A549 (cell line): ENCODE measurements around the gene ARFGAP2. TPM values are rescaled to one million over a fixed set of nuclear protein-coding genes. Genes with fewer than 3 reads are reported as not detected.

Experiments used
- ATAC-seq, 2 experiments: fragments of 200-7000 bp in 1 of 2; fragments of >200 bp in 1 of 2; cut with Nextera tagmentation in 1 of 2; cut with Tn5 transposase in 1 of 2; 3 replicates each; pipeline versions ENCODE4 v1.8.0 to v1.9.1; 2018 to 2020; ENCODE audit warnings: mild to moderate bottlenecking in 1 of 2, moderate library complexity in 1 of 2
- CTCF ChIA-PET: fragments of 300-600 bp; sonication (Branson Sonifier 250); formaldehyde crosslinking; extraction: SDS; loops from one replicate; lab custom pipeline; 2021; ENCODE audit warnings: antibody characterized with exemption, inconsistent platforms; lab: Yijun Ruan, JAX
- POLR2A ChIA-PET: fragments of 350-600 bp; formaldehyde crosslinking; extraction: SDS; loops from one replicate; lab custom pipeline; 2021; ENCODE audit warnings: antibody characterized with exemption, inconsistent platforms; lab: Yijun Ruan, JAX
- DNase-seq, 2 experiments: peaks; one replicate each; pipeline versions ENCODE4 v3.0.0 to v3.0.0-alpha.2; 2011 to 2016; ENCODE audit warnings: low read depth in 1 of 2, low spot score in 1 of 2
- FAIRE-seq: peaks from 2 replicates; lab custom pipeline; 2011; peaks lifted over from hg19 to GRCh38; lab: Jason Lieb, UNC
- H3K27ac ChIP-seq, 2 experiments: fragments of >200 bp; sonication (Bioruptor Twin); formaldehyde crosslinking; 3 replicates each; pipeline ENCODE4 v1.5.1; 2016 to 2017
- H3K4me1 ChIP-seq: fragments of >200 bp; sonication (Bioruptor Twin); formaldehyde crosslinking; 3 replicates; pipeline ENCODE4 v1.6.1; 2016
- H3K4me2 ChIP-seq: fragments of >200 bp; sonication (Bioruptor Twin); formaldehyde crosslinking; 3 replicates; pipeline ENCODE4 v1.6.1; 2016
- H3K4me3 ChIP-seq: fragments of >200 bp; sonication (Bioruptor Twin); formaldehyde crosslinking; 3 replicates; pipeline ENCODE4 v1.5.1; 2016
- H3K9me3 ChIP-seq: fragments of >200 bp; sonication (Bioruptor Twin); formaldehyde crosslinking; 3 replicates; pipeline ENCODE4 v1.6.1; 2016
- BHLHE40 ChIP-seq: IDR thresholded peaks from 2 replicates; pipeline ENCODE4 v1.6.1; 2012; ENCODE audit warnings: low read depth, low read length, inconsistent platforms
- CBX2 ChIP-seq: fragments of 200-600 bp; sonication (generic); IDR thresholded peaks from 2 replicates; pipeline ENCODE4 v1.6.1; 2016; ENCODE audit warnings: low read depth, mild to moderate bottlenecking, borderline replicate concordance
- CEBPB ChIP-seq, 2 experiments: fragments of >200 bp in 1 of 2; sonication (Bioruptor Twin) in 1 of 2; formaldehyde crosslinking in 1 of 2; IDR thresholded peaks; 2 replicates each; pipeline ENCODE4 v1.6.1; 2012 to 2016
- CHD2 ChIP-seq: fragments of 150-350 bp; IDR thresholded peaks from 2 replicates; pipeline ENCODE4 v1.6.1; 2014; ENCODE audit warnings: low read length; ENCODE audit not compliant: partially characterized antibody
- EP300 ChIP-seq, 2 experiments: fragments of >200 bp; sonication (Bioruptor Twin); formaldehyde crosslinking; IDR thresholded peaks; 2 replicates in 1 of 2; 3 replicates in 1 of 2; pipeline ENCODE4 v1.6.1; 2016 to 2017
- ESRRA ChIP-seq: fragments of 150-350 bp; IDR thresholded peaks from 2 replicates; pipeline ENCODE4 v1.6.1; 2014; ENCODE audit warnings: mild to moderate bottlenecking, low read length, borderline replicate concordance
- FOSB ChIP-seq: fragments of 250-450 bp; sonication (Bioruptor Pico); IDR thresholded peaks from 2 replicates; pipeline ENCODE4 v1.5.0; 2020; ENCODE audit warnings: mild to moderate bottlenecking, moderate library complexity
- FOSL2 ChIP-seq, 2 experiments: fragments of 450-650 bp in 1 of 2; fragments of >200 bp in 1 of 2; sonication (Bioruptor Twin) in 1 of 2; formaldehyde crosslinking; IDR thresholded peaks; 2 replicates each; pipeline versions ENCODE4 v1.5.0 to v1.6.1; 2016 to 2020; ENCODE audit warnings: mild to moderate bottlenecking in 1 of 2, moderate library complexity in 1 of 2
- FOXS1 ChIP-seq: fragments of 250-450 bp; sonication (Bioruptor Pico); IDR thresholded peaks from 2 replicates; pipeline ENCODE4 v1.5.0; 2020; ENCODE audit warnings: mild to moderate bottlenecking, moderate library complexity
- GATA3 ChIP-seq: IDR thresholded peaks from 2 replicates; pipeline ENCODE4 v1.6.1; 2012; ENCODE audit warnings: borderline replicate concordance
- HDAC2 ChIP-seq: fragments of 200-600 bp; sonication (generic); IDR thresholded peaks from 2 replicates; pipeline ENCODE4 v1.6.1; 2016
- HEYL ChIP-seq: fragments of 250-450 bp; sonication (Bioruptor Pico); IDR thresholded peaks from 2 replicates; pipeline ENCODE4 v1.8.0; 2021; ENCODE audit warnings: mild to moderate bottlenecking, moderate library complexity
- HOXB13 ChIP-seq: fragments of 250-450 bp; sonication (Bioruptor Pico); IDR thresholded peaks from 2 replicates; pipeline ENCODE4 v1.5.0; 2020; ENCODE audit warnings: low read depth, mild to moderate bottlenecking, moderate library complexity
- HOXB5 ChIP-seq: fragments of 250-450 bp; sonication (Bioruptor Pico); IDR thresholded peaks from 2 replicates; pipeline ENCODE4 v1.5.0; 2020; ENCODE audit warnings: mild to moderate bottlenecking, moderate library complexity
- JUNB ChIP-seq: fragments of >200 bp; sonication (Bioruptor Twin); formaldehyde crosslinking; IDR thresholded peaks from 2 replicates; pipeline ENCODE4 v1.6.1; 2016
- KDM1A ChIP-seq: fragments of 200-600 bp; sonication (generic); IDR thresholded peaks from 2 replicates; pipeline ENCODE4 v1.6.1; 2016; ENCODE audit warnings: low read depth, mild to moderate bottlenecking
- KDM5A ChIP-seq: fragments of 200-600 bp; sonication (generic); IDR thresholded peaks from 2 replicates; pipeline ENCODE4 v1.6.1; 2016; ENCODE audit warnings: antibody characterized with exemption, mild to moderate bottlenecking
- MAFK ChIP-seq: fragments of 450-650 bp; IDR thresholded peaks from 2 replicates; pipeline ENCODE4 v1.6.1; 2014; ENCODE audit not compliant: partially characterized antibody
- NFE2L2 ChIP-seq: fragments of 150-350 bp; conservative IDR thresholded peaks from 2 replicates; pipeline ENCODE4 v1.6.1; 2014; ENCODE audit warnings: low read length
- NPAS2 ChIP-seq: fragments of 250-450 bp; sonication (Bioruptor Pico); IDR thresholded peaks from 2 replicates; pipeline ENCODE4 v1.8.0; 2022; ENCODE audit warnings: mild to moderate bottlenecking, moderate library complexity, borderline replicate concordance
- NR3C1 ChIP-seq: fragments of >200 bp; sonication (Bioruptor Twin); formaldehyde crosslinking; IDR thresholded peaks from 3 replicates; pipeline ENCODE4 v1.6.1; 2017
- PHF8 ChIP-seq: fragments of 200-600 bp; sonication (generic); IDR thresholded peaks from 2 replicates; pipeline ENCODE4 v1.6.1; 2016; ENCODE audit warnings: low read depth, mild to moderate bottlenecking, antibody characterized with exemption, moderate library complexity, borderline replicate concordance
- POLR2AphosphoS2 ChIP-seq: conservative IDR thresholded peaks from 2 replicates; pipeline ENCODE4 v1.6.1; 2012; ENCODE audit warnings: low read length, improper control_type of control experiment, inconsistent platforms
- RAD21 ChIP-seq, 2 experiments: fragments of >200 bp in 1 of 2; sonication (Bioruptor Twin) in 1 of 2; formaldehyde crosslinking in 1 of 2; IDR thresholded peaks in 1 of 2; conservative IDR thresholded peaks in 1 of 2; 2 replicates in 1 of 2; 3 replicates in 1 of 2; pipeline ENCODE4 v1.6.1; 2012 to 2018; ENCODE audit warnings: inconsistent platforms in 1 of 2
- RARB ChIP-seq: fragments of 250-450 bp; sonication (Bioruptor Pico); IDR thresholded peaks from 2 replicates; pipeline ENCODE4 v1.8.0; 2021; ENCODE audit warnings: mild to moderate bottlenecking, moderate library complexity
- RCOR1 ChIP-seq: fragments of 150-350 bp; IDR thresholded peaks from 2 replicates; pipeline ENCODE4 v1.6.1; 2014; ENCODE audit warnings: antibody characterized with exemption, low read length, low read depth
- SREBF2 ChIP-seq: fragments of 450-650 bp; IDR thresholded peaks from 2 replicates; pipeline ENCODE4 v1.6.1; 2014; ENCODE audit warnings: mild to moderate bottlenecking, moderate library complexity
- TP53 ChIP-seq: fragments of 250-450 bp; sonication (Bioruptor Pico); IDR thresholded peaks from 2 replicates; pipeline ENCODE4 v1.5.0; 2021; ENCODE audit warnings: mild to moderate bottlenecking, moderate library complexity
- ZC3H11A ChIP-seq: fragments of 450-650 bp; IDR thresholded peaks from 2 replicates; pipeline ENCODE4 v1.6.1; 2014; ENCODE audit warnings: antibody characterized with exemption, mild to moderate bottlenecking
- ZNF302 ChIP-seq: fragments of 250-450 bp; sonication (Bioruptor Pico); IDR thresholded peaks from 2 replicates; pipeline ENCODE4 v1.9.0; 2021; ENCODE audit warnings: inconsistent platforms, mild to moderate bottlenecking, moderate library complexity
- WGBS: methylation state at CpG from one replicate; pipeline ENCODE4 v1.1.6; 2017; ENCODE audit errors: missing lambda C conversion rate; 5-methylcytosine and 5-hydroxymethylcytosine counted together
- polyA plus RNA-seq, 4 experiments: library from polyadenylated mRNA; depleted of rRNA in 3 of 4; stranded (reverse); fragments of >200 nt; fragmentation: RNase III in 1 of 4; extraction: RNeasy Plus Mini Kit Qiagen cat#74134 plus additional on column Dnase treatment in 1 of 4; gene quantifications; 2 replicates in 3 of 4; 3 replicates in 1 of 4; pipeline ENCODE4 v1.2.3, GENCODE V29; 2011 to 2017
- TF ChIP-seq, protein P1 (sequence below): IDR thresholded peaks from 2 replicates; pipeline ENCODE4 v1.6.1; 2012
- TF ChIP-seq, protein P2 (sequence below): fragments of 150-350 bp; IDR thresholded peaks from 2 replicates; pipeline ENCODE4 v1.6.1; 2014; ENCODE audit warnings: low read depth, mild to moderate bottlenecking, low read length

Gene ARFGAP2
- polyA plus RNA-seq, 2 of the 4 experiments (the other 2 are of a cell fraction) = 29.5 to 34.0 TPM

DNA sequence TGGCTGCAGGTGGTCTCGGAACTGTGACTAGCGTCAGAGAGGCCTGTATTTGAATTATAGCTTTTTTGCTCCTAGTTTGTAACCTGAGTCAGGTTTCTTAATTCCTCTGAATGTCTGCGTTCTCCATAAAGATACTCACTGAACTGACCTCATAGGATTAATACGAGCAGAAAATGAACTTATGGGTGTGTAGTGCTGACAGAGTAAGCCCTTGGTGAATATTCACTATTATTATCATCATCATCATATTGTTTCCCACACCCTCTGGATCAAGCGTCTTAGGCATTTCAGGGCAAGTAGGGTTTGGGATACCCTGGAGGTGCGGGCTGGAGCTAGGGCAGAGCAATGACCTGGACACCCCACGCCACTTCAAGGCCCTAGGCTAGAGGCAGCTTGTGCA is 29.0 kb downstream of the ARFGAP2 start:
- POLR2A ChIA-PET = no interaction called here
- no peaks in the 10 kb centered on the region for H3K4me1 ChIP-seq
- H3K9me3 ChIP-seq = no peaks in the 10 kb centered on the region
- H3K4me3 ChIP-seq = no peak overlapping the region
- H3K4me2 ChIP-seq = no peak overlapping the region
- ATAC-seq = no peak
- TF ChIP-seq RCOR1 (no peak), PHF8 (no peak), HOXB13 (CRISPR knock-in tag) (no peak), POLR2AphosphoS2 (no peak), RAD21 (conservative IDR thresholded peaks at IDR 0.05 in 1 of 2, IDR thresholded peaks at IDR 0.05 in 1 of 2) (no peak)
- TF ChIP-seq, protein P1, sequence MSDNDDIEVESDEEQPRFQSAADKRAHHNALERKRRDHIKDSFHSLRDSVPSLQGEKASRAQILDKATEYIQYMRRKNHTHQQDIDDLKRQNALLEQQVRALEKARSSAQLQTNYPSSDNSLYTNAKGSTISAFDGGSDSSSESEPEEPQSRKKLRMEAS = no peak
- CTCF ChIA-PET = interaction anchor here (0.9 to 2.6 kb wide), 5 partner anchors 15 to 251 kb away, joined by 3 to 9 read pairs (median 4); no protein-coding TSS in a partner anchor
- H3K27ac ChIP-seq = no peak overlapping the region
- no peak for FAIRE-seq
- DNase-seq = no peak
- WGBS = 86% methylated on average over 6 of the region's 7 CpGs

- Histone ChIP-seq H3K4me1 (no peaks in the 10 kb centered on the region), H3K27ac (no peak overlapping the region), H3K4me3 (no peak overlapping the region), H3K4me2 (no peak overlapping the region), H3K9me3 (no peaks in the 10 kb centered on the region)
- TF ChIP-seq RAD21 (conservative IDR thresholded peaks at IDR 0.05 in 1 of 2, IDR thresholded peaks at IDR 0.05 in 1 of 2) (no peak), JUNB (no peak), CEBPB (IDR thresholded peaks at IDR 0.05) (no peak), GATA3 (no peak), PHF8 (no peak), HEYL (CRISPR knock-in tag) (no peak), TP53 (no peak), KDM1A (no peak), BHLHE40 (no peak), ESRRA (no peak), FOSB (no peak), SREBF2 (no peak), CBX2 (no peak)
- ATAC-seq (no peak), FAIRE-seq (no peak), DNase-seq (no peak)
- CTCF ChIA-PET = interaction anchor here (0.8 to 2.6 kb wide), 7 partner anchors 14 to 321 kb away, joined by 3 to 9 read pairs (median 4); no protein-coding TSS in a partner anchor
- WGBS = 73% methylated on average over 2 of the region's 2 CpGs
- POLR2A ChIA-PET = no interaction called here
Measured at GRCh38 chr11:47147250-47147649, 29.4 kb downstream of the ARFGAP2 start.

DNA sequence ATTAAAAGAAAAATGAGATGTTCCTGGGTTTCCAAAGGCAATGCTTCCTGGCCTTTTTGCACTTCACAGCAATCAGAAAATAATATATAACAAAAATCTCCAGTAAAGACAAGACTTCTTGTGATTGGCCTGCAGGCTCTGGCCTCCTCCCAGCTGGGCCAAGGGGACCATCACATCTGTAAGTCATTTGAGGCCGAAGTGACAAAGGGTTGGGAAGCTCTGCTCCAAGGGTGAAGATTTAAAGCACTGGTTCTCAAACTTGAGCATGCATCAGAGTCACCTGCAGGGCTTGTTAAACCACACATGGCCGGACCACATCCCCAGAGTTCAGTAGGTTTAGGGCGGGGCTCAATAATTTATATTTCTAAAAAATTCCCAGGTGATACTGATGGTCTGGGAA is 32.1 kb downstream of the ARFGAP2 start:
- Histone ChIP-seq H3K4me3 (no peak overlapping the region), H3K9me3 (no peaks in the 10 kb centered on the region), H3K27ac (no peak overlapping the region), H3K4me2 (no peak overlapping the region), H3K4me1 (no peaks in the 10 kb centered on the region)
- ATAC-seq (no peak), DNase-seq (no peak), FAIRE-seq (no peak)
- ChIA-PET CTCF (interaction anchor here (0.7 to 1.9 kb wide), 2 partner anchors 9 to 12 kb away, joined by 3 to 4 read pairs; no protein-coding TSS in a partner anchor), POLR2A (no interaction called here)
- TF ChIP-seq HOXB5 (CRISPR knock-in tag) (no peak), EP300 (IDR thresholded peaks at IDR 0.05) (no peak), GATA3 (no peak), FOXS1 (CRISPR knock-in tag) (no peak), FOSL2 (IDR thresholded peaks at IDR 0.05) (no peak), FOSL2 (CRISPR knock-in tag; IDR thresholded peaks at IDR 0.05) (no peak), NR3C1 (no peak), MAFK (no peak), RARB (CRISPR knock-in tag) (no peak), HOXB13 (CRISPR knock-in tag) (no peak), CHD2 (no peak), KDM1A (no peak), ZC3H11A (no peak), PHF8 (no peak), HDAC2 (no peak), NFE2L2 (no peak), ZNF302 (no peak), NPAS2 (CRISPR knock-in tag) (no peak), KDM5A (no peak)
- TF ChIP-seq, protein P2, sequence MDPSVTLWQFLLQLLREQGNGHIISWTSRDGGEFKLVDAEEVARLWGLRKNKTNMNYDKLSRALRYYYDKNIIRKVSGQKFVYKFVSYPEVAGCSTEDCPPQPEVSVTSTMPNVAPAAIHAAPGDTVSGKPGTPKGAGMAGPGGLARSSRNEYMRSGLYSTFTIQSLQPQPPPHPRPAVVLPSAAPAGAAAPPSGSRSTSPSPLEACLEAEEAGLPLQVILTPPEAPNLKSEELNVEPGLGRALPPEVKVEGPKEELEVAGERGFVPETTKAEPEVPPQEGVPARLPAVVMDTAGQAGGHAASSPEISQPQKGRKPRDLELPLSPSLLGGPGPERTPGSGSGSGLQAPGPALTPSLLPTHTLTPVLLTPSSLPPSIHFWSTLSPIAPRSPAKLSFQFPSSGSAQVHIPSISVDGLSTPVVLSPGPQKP = no peak
- TF ChIP-seq, protein P1 = no peak
- WGBS = 94% methylated on average over 3 of the region's 3 CpGs
